Breast epithelium (tissue), 4 donors: ENCODE measurements around the gene MRPL43. TPM values are rescaled to one million over a fixed set of nuclear protein-coding genes. Genes with fewer than 3 reads are reported as not detected.

ENCODE experiments used
- DNase-seq, 2 donors: peaks; one replicate each; pipeline ENCODE4 v3.0.0-alpha.2; 2019; ENCODE audit warnings: low spot score in 2 of 2
- H3K27ac ChIP-seq, 2 donors: fragments of 200-600 bp; sonication (generic) in 1 of 2; one replicate each; pipeline ENCODE4 v1.5.1; 2016 to 2019; ENCODE audit warnings: mild to moderate bottlenecking in 1 of 2
- H3K27me3 ChIP-seq, 2 donors: fragments of 200-600 bp; sonication (generic) in 1 of 2; one replicate each; pipeline versions ENCODE4 v1.5.1 to v1.6.0; 2017 to 2019; ENCODE audit warnings: control low read depth in 1 of 2, mild to moderate bottlenecking in 1 of 2
- H3K36me3 ChIP-seq: fragments of 200-600 bp; one replicate; pipeline ENCODE4 v1.5.1; 2019
- H3K4me1 ChIP-seq, 2 donors: fragments of 200-600 bp; sonication (generic); one replicate each; pipeline ENCODE4 v1.5.1; 2016 to 2019; ENCODE audit warnings: control low read depth in 1 of 2
- H3K4me3 ChIP-seq, 3 donors: fragments of 200-600 bp; sonication (generic); 1 replicate in 2 of 3; 2 replicates in 1 of 3; pipeline ENCODE4 v1.5.1; 2016 to 2019; ENCODE audit warnings: mild to moderate bottlenecking in 3 of 3, moderate library complexity in 2 of 3
- H3K9me3 ChIP-seq, 2 donors: fragments of 200-600 bp; sonication (generic) in 1 of 2; one replicate each; pipeline ENCODE4 v1.5.1; 2016 to 2019; ENCODE audit warnings: control low read depth in 1 of 2
- CTCF ChIP-seq, 3 donors: fragments of 450-650 bp; IDR thresholded peaks; one replicate each; pipeline ENCODE4 v1.5.1; 2016 to 2017; ENCODE audit warnings: antibody characterized with exemption in 3 of 3, mild to moderate bottlenecking in 3 of 3, moderate library complexity in 3 of 3
- POLR2A ChIP-seq: fragments of 450-650 bp; IDR thresholded peaks from one replicate; pipeline ENCODE4 v1.6.1; 2016; ENCODE audit warnings: antibody characterized with exemption, mild to moderate bottlenecking, moderate library complexity
- POLR2AphosphoS5 ChIP-seq, 3 donors: sonication (generic); formaldehyde crosslinking; IDR thresholded peaks; one replicate each; pipeline ENCODE4 v1.6.1; 2017; ENCODE audit warnings: antibody characterized with exemption in 3 of 3
- intact Hi-C: fragments of 100-400 bp; cut with DNase I; formaldehyde crosslinking; loops from one replicate; pipeline ENCODE4 v1.15.1; 2023; ENCODE audit warnings: low total_unique reads
- total RNA-seq, 3 donors: library from RNA; depleted of rRNA; stranded (reverse); fragments of >200 nt; gene quantifications; one replicate each; pipeline ENCODE4 v1.1.0, GENCODE V29; 2016

Gene MRPL43
- total RNA-seq, 3 donors from 2014 or later, result 75.4 to 104 (median 84.6) TPM

DNA sequence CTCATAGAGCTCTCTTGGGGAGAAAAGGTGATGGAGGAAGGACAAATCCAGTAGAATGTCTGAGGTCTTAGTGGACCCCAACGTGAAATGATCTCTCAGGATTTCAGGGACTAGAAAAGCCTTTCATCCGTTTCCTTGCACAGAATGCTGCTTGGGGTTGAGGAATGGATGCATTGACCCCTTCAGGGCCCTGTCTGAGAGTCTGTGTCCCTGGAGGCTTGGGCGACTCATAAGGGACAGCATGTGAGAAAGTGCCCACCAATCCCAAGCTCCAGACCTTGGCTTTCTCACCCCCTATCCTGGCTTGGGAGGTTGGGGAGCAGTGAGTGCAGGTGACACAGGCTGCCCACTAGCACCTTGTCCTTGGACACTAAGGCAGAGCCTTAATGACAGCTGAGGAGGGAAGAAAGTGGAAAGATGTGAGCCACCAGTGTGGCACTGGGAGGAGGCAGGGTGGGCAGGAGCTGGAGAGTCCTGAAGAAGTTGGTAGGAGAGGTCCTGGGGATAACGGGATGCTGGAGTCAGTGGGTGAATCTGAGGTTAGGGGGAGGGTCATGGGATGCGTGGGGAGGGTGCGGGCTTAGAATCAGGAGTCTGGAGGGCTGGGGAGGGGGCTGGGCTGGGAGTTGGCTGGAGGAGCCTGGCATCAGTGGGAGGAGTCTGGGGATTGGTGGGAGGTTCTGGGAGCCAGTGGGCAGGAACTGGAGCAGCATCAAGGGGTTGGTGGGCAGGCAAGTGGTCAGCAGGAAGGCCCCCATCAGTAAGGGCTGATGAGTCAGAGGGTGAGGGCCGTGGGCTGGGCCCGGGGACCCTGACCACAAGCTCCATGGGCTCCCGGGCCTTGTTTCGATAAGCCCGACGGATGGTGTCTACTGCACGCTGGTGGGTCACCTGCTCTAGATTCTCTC, 20.9 kb upstream of the MRPL43 start:
- Histone ChIP-seq H3K4me1 (peaks cover 0 to 6% of the 10 kb centered on the region in 2 donors), H3K27me3 (no peaks in the 10 kb centered on the region), H3K9me3 (no peaks in the 10 kb centered on the region), H3K4me3 (no peak overlapping the region), H3K27ac (peak overlapping the region; percentile 66 to 68), H3K36me3 (peaks cover 4% of the 10 kb centered on the region)
- DNase-seq, result no peak
- intact Hi-C loops, result no loop called here
- TF ChIP-seq CTCF (IDR thresholded peaks at IDR 0.05) (no peak), POLR2A (no peak), POLR2AphosphoS5 (IDR thresholded peaks at IDR 0.05) (no peak)

GRCh38 chr10:101007099-101007711, 19.9 kb upstream of the MRPL43 start:
- Histone ChIP-seq H3K36me3 (peaks cover 4% of the 10 kb centered on the region), H3K4me3 (no peak overlapping the region), H3K27me3 (no peaks in the 10 kb centered on the region), H3K9me3 (no peaks in the 10 kb centered on the region), H3K4me1 (peaks cover 0 to under 1% of the 10 kb centered on the region in 2 donors), H3K27ac (peak overlapping the region; percentile 66 to 74)
- TF ChIP-seq POLR2A (no peak), POLR2AphosphoS5 (IDR thresholded peaks at IDR 0.05) (no peak), CTCF (IDR thresholded peaks at IDR 0.05) (no peak)
- intact Hi-C loops, result no loop called here
- DNase-seq, result no peak

GRCh38 chr10:101006593-101007098, 19.3 kb upstream of the MRPL43 start:
- H3K27ac ChIP-seq, result peak overlapping the region; percentile 66 to 74

GRCh38 chr10:101005869-101006567, 18.7 kb upstream of the MRPL43 start:
- no peak for DNase-seq
- Histone ChIP-seq H3K27me3 (no peaks in the 10 kb centered on the region), H3K9me3 (no peaks in the 10 kb centered on the region), H3K4me1 (peaks cover 8 to 11% of the 10 kb centered on the region in 2 donors), H3K4me3 (no peak overlapping the region), H3K27ac (no peak overlapping the region), H3K36me3 (peaks cover 4% of the 10 kb centered on the region)
- TF ChIP-seq POLR2AphosphoS5 (IDR thresholded peaks at IDR 0.05), result no peak
- no peak for TF ChIP-seq POLR2A
- no peak for TF ChIP-seq CTCF (IDR thresholded peaks at IDR 0.05)
- intact Hi-C loops, result no loop called here

More at GRCh38 chr10:101006593-101007098, 19.3 kb upstream of the MRPL43 start:
- no peaks in the 10 kb centered on the region for H3K9me3 ChIP-seq
- H3K4me1 ChIP-seq, result peaks cover 5 to 6% of the 10 kb centered on the region in 2 donors
- TF ChIP-seq POLR2A (no peak), CTCF (IDR thresholded peaks at IDR 0.05) (no peak), POLR2AphosphoS5 (IDR thresholded peaks at IDR 0.05) (no peak)
- H3K36me3 ChIP-seq, result peaks cover 4% of the 10 kb centered on the region
- intact Hi-C loops, result no loop called here
- H3K4me3 ChIP-seq, result no peak overlapping the region
- no peaks in the 10 kb centered on the region for H3K27me3 ChIP-seq
- DNase-seq, result no peak
